GM21367 (cell line): Measurements from ENCODE around the gene WDFY4.
A peak's percentile ranks its signal among the peaks of the same experiment; 100 is the strongest.

Source experiments
- ATAC-seq: cut with Tn5 transposase; IDR thresholded peaks from one replicate; pipeline ENCODE4 v1.9.1; 2021; ENCODE audit not compliant: unreplicated experiment

WDFY4 gene

GRCh38 chr10:48742891-48743860 is 58.5 kb downstream of the WDFY4 start:
- ATAC-seq: no peak

GRCh38 chr10:48744587-48744986 is 59.9 kb downstream of the WDFY4 start:
- ATAC-seq: no peak

GRCh38 chr10:48745662-48746245 is 61.1 kb downstream of the WDFY4 start:
- no peak for ATAC-seq

DNA sequence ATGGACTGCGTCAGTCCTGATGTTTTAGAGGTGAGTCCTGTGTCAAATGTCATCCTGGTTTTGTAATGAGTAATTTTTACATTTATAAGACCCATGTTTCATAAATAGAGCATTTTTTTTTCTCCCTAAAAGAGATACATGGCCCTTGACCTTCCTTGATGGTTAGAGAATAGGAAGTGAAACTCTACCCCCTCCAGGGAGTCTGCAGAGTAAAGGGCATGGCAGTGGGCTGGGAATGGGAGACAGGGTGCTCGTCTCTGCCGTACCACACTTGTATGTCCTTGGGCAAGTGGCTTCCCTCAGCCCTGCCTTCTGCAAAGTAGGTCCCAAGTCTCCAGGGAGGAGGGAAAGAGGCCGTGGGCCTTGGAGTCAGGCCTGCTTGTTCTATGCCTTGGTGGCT is 63.9 kb downstream of the WDFY4 start:
- no peak for ATAC-seq

GRCh38 chr10:48749254-48749787 is 64.6 kb downstream of the WDFY4 start:
- no peak for ATAC-seq

GRCh38 chr10:48750019-48750418 is 65.3 kb downstream of the WDFY4 start:
- ATAC-seq: no peak

GRCh38 chr10:48750991-48751390 is 66.3 kb downstream of the WDFY4 start:
- no peak for ATAC-seq

DNA sequence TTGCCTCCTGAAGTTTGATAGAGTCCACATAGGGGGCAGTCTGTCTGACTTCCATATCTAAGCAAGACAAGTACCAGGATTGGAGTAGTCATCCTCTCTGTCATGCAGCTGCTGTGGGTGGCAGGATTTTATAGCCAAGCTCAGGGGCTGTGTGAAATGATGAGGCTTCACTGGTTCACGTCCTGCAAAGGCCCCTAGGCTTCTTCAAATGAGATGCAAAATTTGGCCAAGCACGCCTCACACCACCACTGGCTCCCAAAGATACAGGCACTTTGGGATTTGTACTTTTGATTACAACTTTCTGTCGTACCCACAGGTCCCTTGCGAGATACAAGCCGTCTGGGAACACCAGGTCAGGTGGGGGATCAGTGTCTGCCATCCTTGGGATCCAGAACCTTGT is 67.1 kb downstream of the WDFY4 start:
- no peak for ATAC-seq

GRCh38 chr10:48758411-48758810 is 73.7 kb downstream of the WDFY4 start:
- no peak for ATAC-seq

GRCh38 chr10:48759113-48759901 is 74.6 kb downstream of the WDFY4 start:
- ATAC-seq: peak; percentile 76

GRCh38 chr10:48760983-48761382 is 76.3 kb downstream of the WDFY4 start:
- no peak for ATAC-seq

DNA sequence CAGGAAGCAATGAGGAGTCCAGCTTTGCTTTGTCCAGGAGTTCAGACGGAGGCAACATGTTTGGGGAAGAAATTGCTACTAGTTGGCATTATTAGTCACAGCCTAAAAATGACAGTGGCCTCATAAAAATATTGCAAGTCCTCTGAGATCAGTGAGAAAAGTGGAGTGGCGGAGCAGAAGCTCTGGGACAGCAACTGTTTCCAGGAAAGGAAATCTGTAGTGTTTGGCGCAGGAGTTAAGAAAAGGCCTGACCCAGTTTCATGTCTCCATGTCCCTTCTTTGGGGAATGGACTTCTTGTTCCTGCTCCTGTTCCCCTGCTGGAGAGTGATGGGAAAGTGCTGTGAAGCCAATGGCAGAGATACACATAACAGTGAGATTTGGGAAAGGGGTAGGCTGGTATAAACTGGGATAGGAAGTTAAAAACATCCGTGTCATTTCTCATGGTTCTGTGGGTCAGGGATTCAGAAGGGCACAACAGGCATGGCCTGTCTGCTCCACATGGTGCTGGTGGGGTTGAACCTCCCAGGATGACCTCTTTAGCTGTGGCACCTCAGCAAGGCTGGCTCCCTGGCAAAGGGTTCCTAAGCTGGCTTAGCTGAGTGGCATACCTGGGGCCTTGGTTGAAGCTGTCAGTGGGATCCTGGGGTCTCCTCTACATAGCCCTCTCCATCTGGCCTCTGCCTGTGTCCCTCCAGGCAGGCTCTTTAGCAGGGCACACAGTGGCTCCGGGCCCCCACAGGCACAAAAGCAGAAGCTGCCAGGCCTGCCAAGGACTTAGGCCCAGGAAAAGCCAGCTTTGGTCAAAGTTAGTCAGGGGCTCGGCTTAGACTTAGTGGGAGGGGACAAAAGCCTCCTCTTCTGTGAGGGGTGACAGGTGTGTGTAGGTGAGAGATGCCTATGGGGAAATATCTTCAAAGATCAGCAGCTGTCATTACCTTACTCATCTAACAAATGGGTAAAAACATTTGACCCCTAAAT is 77.7 kb downstream of the WDFY4 start:
- ATAC-seq: no peak

DNA sequence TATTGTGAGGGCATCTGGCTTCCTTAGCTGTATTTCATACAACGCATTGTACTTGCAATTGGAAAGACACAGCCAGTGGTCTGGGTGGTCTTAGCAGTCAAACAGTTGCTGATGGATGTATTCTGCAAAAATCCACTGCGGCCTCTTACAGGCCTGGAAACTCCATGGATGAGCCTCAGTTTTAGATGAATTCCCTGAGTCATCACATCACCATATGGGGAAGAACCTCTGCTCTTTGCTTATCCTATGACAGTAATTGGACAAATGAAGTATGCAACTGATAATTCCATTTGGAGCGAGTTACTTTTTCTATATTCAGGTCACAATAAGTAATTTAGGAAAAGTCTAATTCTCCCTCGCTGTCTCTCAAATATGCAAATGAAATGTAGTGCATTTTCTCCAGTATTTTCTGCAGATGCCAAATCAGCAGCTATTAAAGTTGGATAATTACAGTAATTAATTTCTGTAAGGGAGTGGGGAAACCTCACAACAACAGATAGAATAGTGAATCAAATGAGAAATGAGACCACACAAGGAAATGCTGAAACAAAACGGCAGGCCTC is 78.8 kb downstream of the WDFY4 start:
- ATAC-seq: no peak

DNA sequence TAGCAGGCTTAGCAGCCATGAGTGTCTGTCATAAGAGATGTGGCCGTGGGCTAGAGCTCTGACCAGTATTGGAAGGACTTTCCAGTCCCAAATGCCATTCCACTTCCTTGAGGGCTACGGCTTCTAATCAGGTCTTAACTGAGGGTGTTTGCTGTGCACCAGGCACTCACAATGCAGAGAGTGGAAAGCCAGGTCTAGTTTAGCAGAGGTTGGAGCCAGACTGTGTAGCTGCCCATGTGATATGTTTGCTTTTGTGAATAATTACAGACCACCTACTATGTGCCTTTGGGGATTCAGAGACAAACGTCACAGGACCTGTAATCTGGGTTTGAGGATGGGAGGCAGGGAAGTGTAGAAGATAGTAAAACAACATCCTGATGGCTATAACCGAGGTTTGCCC is 79.8 kb downstream of the WDFY4 start:
- ATAC-seq: no peak

- ATAC-seq: no peak
Measured at GRCh38 chr10:48765039-48765438, 80.4 kb downstream of the WDFY4 start.

- ATAC-seq: no peak
Measured at GRCh38 chr10:48765527-48765926, 80.9 kb downstream of the WDFY4 start.

DNA sequence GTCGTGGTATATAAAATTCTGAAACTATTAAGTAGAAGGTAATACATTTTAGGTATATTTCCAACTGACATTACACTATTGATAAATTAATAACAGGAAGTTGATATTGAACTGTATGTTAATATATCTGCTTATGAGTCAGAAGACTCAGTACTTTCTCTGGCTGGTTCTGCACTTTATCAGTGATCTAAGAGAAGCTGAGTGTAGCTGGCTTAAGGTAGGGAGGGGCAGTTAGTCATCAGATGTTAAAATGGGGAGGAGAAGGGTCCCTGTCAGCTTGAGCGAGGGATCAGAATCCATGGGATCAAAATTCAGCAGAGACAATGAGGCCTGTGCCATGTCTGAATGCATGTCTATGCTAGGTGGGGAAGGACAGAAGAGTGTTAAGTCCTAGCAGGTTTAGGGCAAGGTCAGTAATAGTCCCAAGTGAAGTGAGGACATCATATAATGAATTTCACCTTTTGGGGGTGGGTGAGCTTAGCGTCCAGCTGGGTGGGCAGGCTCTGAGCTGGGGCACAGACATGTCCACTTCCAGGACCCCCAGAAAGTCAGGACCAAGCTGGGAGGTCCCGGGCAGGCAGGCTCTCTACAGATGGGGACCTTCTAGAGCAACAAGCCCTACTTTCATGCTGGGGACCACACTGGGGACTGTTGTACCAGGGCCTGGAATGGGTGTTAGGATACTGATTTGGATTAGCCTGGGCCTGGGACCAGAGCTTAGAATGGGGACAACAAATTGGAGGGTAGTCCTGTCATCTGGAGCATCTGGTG is 82.9 kb downstream of the WDFY4 start:
- no peak for ATAC-seq

DNA sequence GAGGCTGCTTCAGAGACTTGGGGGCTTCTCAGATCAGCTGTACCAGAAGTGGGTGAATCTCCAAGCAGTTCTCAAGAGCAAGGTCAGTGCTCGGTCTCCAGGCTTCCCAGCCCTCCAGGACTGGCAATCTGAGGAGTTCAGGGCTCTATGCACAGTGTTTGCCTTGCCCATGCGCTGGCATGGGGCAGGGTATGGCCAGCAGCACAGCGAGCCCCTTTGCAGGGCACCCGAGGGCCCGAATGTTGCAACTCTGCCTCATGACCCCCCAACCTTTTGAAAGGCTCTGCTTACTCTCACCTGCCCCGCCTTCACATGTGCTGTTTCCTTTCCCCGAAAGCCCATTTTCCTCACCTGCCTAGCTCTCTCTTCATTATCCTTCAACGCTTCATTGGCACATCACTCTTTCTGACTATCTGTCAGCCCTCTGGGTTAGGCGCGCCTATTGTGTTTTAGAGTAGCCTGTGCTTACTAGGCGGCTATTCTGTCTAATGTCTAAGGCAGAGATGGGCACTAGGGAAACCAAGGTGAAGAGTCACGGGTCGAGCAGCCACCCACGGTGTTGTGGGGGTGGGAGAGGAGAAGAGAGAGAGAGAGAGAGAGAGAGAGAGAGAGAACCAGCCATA is 83.6 kb downstream of the WDFY4 start:
- ATAC-seq: no peak

DNA sequence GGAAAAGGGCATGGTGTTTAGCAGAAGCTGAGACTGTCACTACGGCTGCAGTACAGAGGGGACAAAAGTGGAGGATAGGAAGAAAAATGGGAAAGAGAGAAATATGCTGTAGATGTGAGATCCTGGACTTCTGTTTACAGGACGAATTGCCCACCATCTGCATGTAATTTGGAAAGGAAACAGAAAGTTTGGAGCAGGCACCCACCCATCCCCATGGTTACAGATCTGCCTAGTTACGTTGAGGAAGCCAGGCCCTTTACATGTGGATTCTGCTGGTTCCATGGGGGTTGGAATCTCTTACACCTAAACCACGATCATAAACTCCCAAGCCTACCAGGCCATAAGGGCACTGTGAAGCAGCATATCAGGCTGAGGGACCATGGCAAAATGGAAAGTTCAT is 84.3 kb downstream of the WDFY4 start:
- ATAC-seq: no peak
